ENCODE data around the gene LOX. TPM values are rescaled to one million over a fixed set of nuclear protein-coding genes. Genes with fewer than 3 reads are reported as not detected.

The LOX gene, protein sequence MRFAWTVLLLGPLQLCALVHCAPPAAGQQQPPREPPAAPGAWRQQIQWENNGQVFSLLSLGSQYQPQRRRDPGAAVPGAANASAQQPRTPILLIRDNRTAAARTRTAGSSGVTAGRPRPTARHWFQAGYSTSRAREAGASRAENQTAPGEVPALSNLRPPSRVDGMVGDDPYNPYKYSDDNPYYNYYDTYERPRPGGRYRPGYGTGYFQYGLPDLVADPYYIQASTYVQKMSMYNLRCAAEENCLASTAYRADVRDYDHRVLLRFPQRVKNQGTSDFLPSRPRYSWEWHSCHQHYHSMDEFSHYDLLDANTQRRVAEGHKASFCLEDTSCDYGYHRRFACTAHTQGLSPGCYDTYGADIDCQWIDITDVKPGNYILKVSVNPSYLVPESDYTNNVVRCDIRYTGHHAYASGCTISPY
- total RNA-seq: 73.8 and 87.9 TPM in 2 replicates

DNA sequence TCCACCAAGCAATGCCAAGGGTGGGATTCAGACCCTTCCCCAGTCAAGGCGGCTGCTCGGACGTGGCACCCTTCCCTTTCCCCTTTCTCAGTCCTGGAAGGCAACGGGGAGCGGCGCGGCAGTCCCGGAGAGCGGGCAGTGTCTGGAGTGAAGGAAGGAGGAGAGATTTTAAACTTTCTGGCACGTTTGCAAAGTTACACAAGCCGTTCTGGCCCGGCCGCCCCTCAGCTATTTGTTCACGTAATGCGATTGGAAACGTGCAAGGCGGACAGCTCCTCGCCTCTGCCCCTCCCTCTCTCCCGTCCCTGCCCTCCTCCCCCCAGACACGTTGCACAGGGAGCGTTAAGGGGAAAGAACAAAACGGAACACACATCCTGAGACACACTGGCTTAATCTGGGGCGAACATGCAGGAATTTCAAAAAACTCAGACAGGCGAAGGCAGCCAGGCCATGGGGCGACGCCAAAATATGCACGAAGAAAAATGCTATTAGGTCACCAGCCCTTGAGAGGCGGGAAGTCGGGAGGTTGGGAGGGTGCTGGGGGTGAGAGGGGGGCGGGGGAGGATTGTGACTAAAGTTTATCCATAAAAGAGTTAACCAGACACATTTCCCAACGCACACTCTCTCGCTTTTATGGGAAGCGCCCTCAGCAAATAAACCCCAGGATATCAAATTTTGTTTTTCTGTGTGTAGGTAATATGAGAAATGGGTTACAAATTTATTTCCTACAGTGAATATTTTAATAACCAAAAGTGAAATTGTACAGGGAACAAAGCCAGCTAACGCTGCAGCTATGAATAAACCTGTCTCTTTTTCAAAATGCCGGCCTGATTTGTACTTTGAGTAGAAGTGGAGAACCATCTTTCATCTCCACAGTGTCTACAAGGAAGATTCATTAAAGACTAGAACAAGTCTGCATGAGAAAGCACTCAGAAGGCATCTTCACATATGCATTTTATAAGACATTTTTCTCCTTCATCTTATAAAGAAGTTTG is at the start of gene LOX:
Gene LOX (minus strand): TSS at position 144 of the 995 bp plus-strand sequence. CDS start 274 bp downstream, outside the sequence.

Other genes starting within 250 kb of the LOX start
- not detected in 2 replicates for gene FTMT, start 226.4 kb downstream of the LOX start, total RNA-seq
- gene SRFBP1, start 116.3 kb downstream of the LOX start, total RNA-seq: 6.3 and 7.6 TPM in 2 replicates
- gene ZNF474, start 51.3 kb upstream of the LOX start, total RNA-seq: 0.29 and 0.53 TPM in 2 replicates
- gene SNCAIP, start 234.0 kb upstream of the LOX start, total RNA-seq: 14.4 and 26.2 TPM in 2 replicates